K562 (cell line): ENCODE results near the gene NT5C2. TPM values are rescaled to one million over a fixed set of nuclear protein-coding genes. Genes with fewer than 3 reads are reported as not detected.

Source experiments
- ATAC-seq: fragments of 200-7000 bp; cut with Tn5 transposase; 3 replicates; pipeline ENCODE4 v1.9.1; 2020; ENCODE audit warnings: moderate library complexity
- BruUV-seq: library from RNA; stranded (reverse); fragments of 400-500 nt; replicated peaks from 2 replicates; lab custom pipeline; 2021; lab: Mats Ljungman, UMichigan
- CTCF ChIA-PET: fragments of 300-600 bp; formaldehyde crosslinking; extraction: SDS; loops from one replicate; lab custom pipeline; 2021; ENCODE audit warnings: low intra/inter-chr PET ratio; lab: Yijun Ruan, JAX
- POLR2A ChIA-PET: fragments of 300-600, 350-650 bp; sonication (Branson Sonifier 250); formaldehyde crosslinking; extraction: SDS; loops from one replicate; lab custom pipeline; 2021; ENCODE audit warnings: antibody characterized with exemption, inconsistent platforms; lab: Yijun Ruan, JAX
- DNase-seq, 4 experiments: peaks; one replicate each; pipeline versions ENCODE4 v3.0.0 to v3.0.0-alpha.2; 2011 to 2018; ENCODE audit warnings: low spot score in 3 of 4, mixed read lengths in 3 of 4; ENCODE audit errors: extremely low read depth in 1 of 4
- FAIRE-seq: peaks from 2 replicates; lab custom pipeline; 2011; peaks lifted over from hg19 to GRCh38; lab: Jason Lieb, UNC
- H2AFZ ChIP-seq: 2 replicates; pipeline ENCODE4 v1.6.0; 2011; ENCODE audit warnings: low read depth, low read length, control low read depth, inconsistent platforms
- H3K27ac ChIP-seq: fragments of 200-600 bp; 3 replicates; pipeline ENCODE4 v1.8.0; 2011; ENCODE audit warnings: low read depth, mild to moderate bottlenecking, control low read depth, inconsistent platforms, low read length, moderate library complexity, mixed read lengths; ENCODE audit errors: extremely low read depth
- H3K27me3 ChIP-seq, 2 experiments: fragments of 300-600 bp in 1 of 2; 2 replicates in 1 of 2; 3 replicates in 1 of 2; pipeline versions ENCODE4 v1.6.0 to v1.8.0; 2011; ENCODE audit warnings: inconsistent platforms in 2 of 2, low read length in 2 of 2, mild to moderate bottlenecking in 1 of 2, mixed read lengths in 1 of 2, moderate library complexity in 1 of 2; ENCODE audit not compliant: control insufficient read depth in 2 of 2, insufficient read depth in 2 of 2
- H3K36me3 ChIP-seq: fragments of 300-600 bp; 3 replicates; pipeline ENCODE4 v1.8.0; 2011; ENCODE audit warnings: mild to moderate bottlenecking, low read length, inconsistent platforms; ENCODE audit not compliant: control insufficient read depth, insufficient read depth
- H3K4me1 ChIP-seq, 2 experiments: fragments of 200-600 bp in 1 of 2; replicated peaks in 1 of 2; 2 replicates in 1 of 2; 3 replicates in 1 of 2; pipeline versions ENCODE4 v1.5.1 to v1.8.0; 2011; ENCODE audit warnings: inconsistent platforms in 2 of 2, low read length in 2 of 2, mild to moderate bottlenecking in 1 of 2, mixed read lengths in 1 of 2, moderate library complexity in 1 of 2; ENCODE audit not compliant: control insufficient read depth in 2 of 2, insufficient read depth in 2 of 2
- H3K4me2 ChIP-seq: 2 replicates; pipeline ENCODE4 v1.6.1; 2011; ENCODE audit warnings: low read length, control low read depth, inconsistent platforms, mixed read lengths; ENCODE audit not compliant: insufficient read depth
- H3K4me3 ChIP-seq: fragments of 200-600 bp; sonication (generic), shearing (Covaris generic); 2 replicates; pipeline ENCODE4 v1.5.1; 2016; ENCODE audit warnings: control low read depth, inconsistent platforms
- H3K79me2 ChIP-seq: fragments of 200-600 bp; 3 replicates; pipeline ENCODE4 v1.8.0; 2011; ENCODE audit warnings: low read length, inconsistent platforms; ENCODE audit not compliant: control insufficient read depth, insufficient read depth
- H3K9ac ChIP-seq, 2 experiments: 2 replicates each; pipeline versions ENCODE4 v1.6.0 to v1.6.1; 2011; ENCODE audit warnings: low read depth in 2 of 2, low read length in 2 of 2, control low read depth in 1 of 2, inconsistent platforms in 1 of 2, mild to moderate bottlenecking in 1 of 2, mixed read lengths in 1 of 2; ENCODE audit not compliant: insufficient read depth in 1 of 2
- H3K9me1 ChIP-seq: one replicate; pipeline ENCODE4 v1.6.0; 2011; ENCODE audit warnings: inconsistent platforms, mild to moderate bottlenecking, low read length, moderate library complexity; ENCODE audit not compliant: control insufficient read depth, insufficient read depth
- H3K9me3 ChIP-seq: replicated peaks from 2 replicates; pipeline ENCODE4 v1.5.1; 2011; ENCODE audit warnings: low read depth, low read length, inconsistent platforms; ENCODE audit not compliant: control insufficient read depth, insufficient read depth
- H4K20me1 ChIP-seq: replicated peaks from 2 replicates; pipeline ENCODE4 v1.6.1; 2011; ENCODE audit warnings: low read length, inconsistent platforms, mixed read lengths; ENCODE audit not compliant: control insufficient read depth, insufficient read depth
- HES1 ChIP-seq: fragments of 450-650 bp; IDR thresholded peaks from 2 replicates; pipeline ENCODE4 v1.6.1; 2016; ENCODE audit warnings: low read depth, mild to moderate bottlenecking, moderate library complexity
- HSF4 ChIP-seq: fragments of 250-450 bp; sonication (Bioruptor Pico); IDR thresholded peaks from 2 replicates; pipeline ENCODE4 v2.1.2; 2022; ENCODE audit warnings: mild to moderate bottlenecking, moderate library complexity, borderline replicate concordance
- KHSRP ChIP-seq: fragments of 450-650 bp; IDR thresholded peaks from 2 replicates; pipeline ENCODE4 v1.6.1; 2017
- MXD1 ChIP-seq: fragments of 250-450 bp; sonication (Bioruptor Pico); IDR thresholded peaks from 2 replicates; pipeline ENCODE4 v1.8.0; 2021; ENCODE audit warnings: borderline replicate concordance, mild to moderate bottlenecking, moderate library complexity; ENCODE audit not compliant: poor library complexity, severe bottlenecking
- NR2C1 ChIP-seq, 2 experiments: fragments of 450-650 bp; IDR thresholded peaks; 2 replicates each; pipeline ENCODE4 v1.6.1; 2017; ENCODE audit warnings: mild to moderate bottlenecking in 2 of 2, antibody characterized with exemption in 1 of 2, inconsistent platforms in 1 of 2, missing compliant biosample characterization in 1 of 2, missing genetic modification characterization in 1 of 2
- SMARCB1 ChIP-seq: IDR thresholded peaks from 2 replicates; pipeline ENCODE4 v1.6.1; 2011; ENCODE audit warnings: improper control_type of control experiment, low read depth; ENCODE audit not compliant: insufficient read length
- SNRNP70 ChIP-seq: fragments of 200-400 bp; formaldehyde crosslinking; optimal IDR thresholded peaks from 2 replicates; pipeline ENCODE3; 2017; ENCODE audit warnings: low read depth, low read length
- ZNF24 ChIP-seq: fragments of 450-650 bp; IDR thresholded peaks from 2 replicates; pipeline ENCODE4 v1.6.1; 2016
- ZNF449 ChIP-seq: fragments of 250-450 bp; sonication (Bioruptor Pico); IDR thresholded peaks from 2 replicates; pipeline ENCODE4 v1.8.0; 2022; ENCODE audit warnings: moderate library complexity, mild to moderate bottlenecking, inconsistent platforms
- ZNF655 ChIP-seq: fragments of 250-450 bp; sonication (Bioruptor Pico); IDR thresholded peaks from 2 replicates; pipeline ENCODE4 v1.5.0; 2021
- WGBS: fragments of 100-300 bp; shearing (Covaris generic); methylation state at CpG from one replicate; pipeline ENCODE4 v1.1.6; 2016; ENCODE audit warnings: low coverage, mixed read lengths; ENCODE audit not compliant: insufficient coverage; ENCODE audit errors: missing lambda C conversion rate; 5-methylcytosine and 5-hydroxymethylcytosine counted together
- in situ Hi-C: fragments of 300-500 bp; cut with MboI; formaldehyde crosslinking; loops from 4 replicates; pipeline ENCODE4 v1.15.0; 2018; ENCODE audit warnings: inconsistent platforms, mixed read lengths
- intact Hi-C: fragments of 100-400 bp; cut with micrococcal nuclease; formaldehyde crosslinking; loops from 2 replicates; pipeline ENCODE4 v1.14.2; 2022
- polyA plus RNA-seq, 8 experiments: library from polyadenylated mRNA; depleted of rRNA in 4 of 8; stranded (reverse) in 5 of 8; unstranded in 3 of 8; fragments of >200 nt; fragmentation: Nextera tagmentation in 2 of 8; fragmentation: Illumina TruSeq in 1 of 8; extraction: Ambion mirVana in 2 of 8; extraction: Trizol in 1 of 8; gene quantifications; 2 replicates each; pipeline versions ENCODE4 v1.2.1 to v1.2.3, GENCODE V29; 2011 to 2014; ENCODE audit warnings: inconsistent platforms in 1 of 8, missing spikeins in 1 of 8
- total RNA-seq, 7 experiments: library from RNA; depleted of rRNA in 6 of 7; stranded (reverse); fragments of >200 nt in 6 of 7; fragmentation: Illumina TruSeq in 2 of 7; extraction: Trizol in 2 of 7; gene quantifications; 2 replicates each; pipeline versions ENCODE4 v1.2.1 to v1.2.3, GENCODE V29; 2011 to 2021; ENCODE audit warnings: low replicate concordance in 1 of 7

NT5C2 gene
- total and polyA plus RNA-seq, 9 of the 15 experiments (the other 6 are each of a cell fraction or from before 2014, with no cell fraction given) = 11.3 to 45.2 (median 27.7) TPM

- ATAC-seq (peak; percentile 53), FAIRE-seq (peak; percentile 92), DNase-seq (peak in 2 of 4 experiments; percentile 49 to 72)
- no peak overlapping the region for H3K9ac ChIP-seq
- no peaks in the 10 kb centered on the region for H3K27me3 ChIP-seq
- ChIA-PET POLR2A (interaction anchor here (0.9 to 1.5 kb wide), 3 partner anchors 9 to 47 kb away, joined by 4 to 6 read pairs (median 4); no protein-coding TSS in a partner anchor), CTCF (no interaction called here)
- TSS peak; percentile 62 for BruUV-seq
- peaks cover 13 to 32% of the 10 kb centered on the region in 2 experiments for H3K4me1 ChIP-seq
- no peak overlapping the region for H3K4me3 ChIP-seq
- in situ Hi-C loops (no loop called here), intact Hi-C loops (loop anchor here (2.0 kb wide), 1 partner anchor 51 kb away; the partner anchor contains the start of gene RPEL1)
- peaks cover 4% of the 10 kb centered on the region; the same call in 1 of the 3 replicates for H3K36me3 ChIP-seq
- H3K9me1 ChIP-seq = no peaks in the 10 kb centered on the region
- no peaks in the 10 kb centered on the region for H4K20me1 ChIP-seq
- H2AFZ ChIP-seq = peak overlapping the region; percentile 32
- 1% methylated on average over 14 of the region's 14 CpGs for WGBS
- H3K79me2 ChIP-seq = peaks cover 35% of the 10 kb centered on the region
- peak overlapping the region; percentile 57 for H3K4me2 ChIP-seq
- H3K9me3 ChIP-seq = no peaks in the 10 kb centered on the region
- H3K27ac ChIP-seq = peak overlapping the region; percentile 3; the same call in 1 of the 3 replicates
- TF ChIP-seq HSF4 (CRISPR knock-in tag) = no peak
- no peak for TF ChIP-seq SNRNP70
- no peak for TF ChIP-seq KHSRP
- no peak for TF ChIP-seq SMARCB1
- TF ChIP-seq ZNF655 (CRISPR knock-in tag) = no peak
- TF ChIP-seq HES1 = no peak; the same call in 1 of the 2 replicates
- TF ChIP-seq ZNF449 (CRISPR knock-in tag) = no peak
- TF ChIP-seq MXD1 (CRISPR knock-in tag) = no peak
- TF ChIP-seq ZNF24 = 0 out of 2 replicates have a peak, but pooled peaks have one; percentile 12
- no peak for TF ChIP-seq NR2C1 (IDR thresholded peaks at IDR 0.05)
- TF ChIP-seq NR2C1 (tag; IDR thresholded peaks at IDR 0.05) = 0 out of 2 replicates have a peak, but pooled peaks have one; percentile 6
Measured at GRCh38 chr10:103193820-103194529, 903 bp upstream of the NT5C2 start.
